Activated B cell treated with CpG ODN at 0.5 μM for 24 hours (primary cell): ENCODE data around the gene RBM7. TPM values are rescaled to one million over a fixed set of nuclear protein-coding genes. Genes with fewer than 3 reads are reported as not detected.

Source experiments
- ATAC-seq: fragments of 200-7000 bp; cut with Tn5 transposase; one replicate; pipeline ENCODE4 v1.10.0; 2021; ENCODE audit warnings: low read depth, mild to moderate bottlenecking, moderate library complexity
- CTCF ChIA-PET: fragments of 350-600 bp; sonication (Branson Sonifier 250); formaldehyde crosslinking; loops from one replicate; lab custom pipeline; 2021; ENCODE audit warnings: antibody characterized with exemption; lab: Charles Lee
- POLR2A ChIA-PET: fragments of 350-600 bp; sonication (Branson Sonifier 250); formaldehyde crosslinking; loops from one replicate; lab custom pipeline; 2021; ENCODE audit warnings: antibody characterized with exemption; lab: Charles Lee
- DNase-seq: peaks from one replicate; pipeline ENCODE4 v3.0.0; 2022
- H3K27ac Mint-ChIP-seq: one replicate; pipeline ENCODE4 v1.8.0; 2020; ENCODE audit warnings: mixed read lengths
- H3K27me3 Mint-ChIP-seq: one replicate; pipeline ENCODE4 v1.8.0; 2021; ENCODE audit warnings: mixed read lengths
- H3K36me3 Mint-ChIP-seq: one replicate; pipeline ENCODE4 v1.8.0; 2021; ENCODE audit warnings: low read depth, mixed read lengths
- H3K4me1 Mint-ChIP-seq: one replicate; pipeline ENCODE4 v1.8.0; 2021; ENCODE audit warnings: mixed read lengths
- H3K4me3 Mint-ChIP-seq: one replicate; pipeline ENCODE4 v1.8.0; 2020; ENCODE audit warnings: mild to moderate bottlenecking, mixed read lengths
- H3K9me3 Mint-ChIP-seq: one replicate; pipeline ENCODE4 v1.8.0; 2020; ENCODE audit warnings: mixed read lengths
- CTCF ChIP-seq: fragments of 200-600 bp; IDR thresholded peaks from one replicate; pipeline ENCODE4 v1.8.0; 2022; ENCODE audit warnings: antibody characterized with exemption, mild to moderate bottlenecking
- intact Hi-C: fragments of 100-400 bp; cut with micrococcal nuclease; formaldehyde crosslinking; loops from one replicate; pipeline ENCODE4 v1.15.1; 2024
- total RNA-seq: library from RNA; stranded (reverse); gene quantifications from 2 replicates; pipeline ENCODE4 v1.2.3, GENCODE V29; 2022

Gene RBM7
- total RNA-seq, 1 donor from 2014 or later: 34.1 TPM

- no peak overlapping the region for H3K27ac Mint-ChIP-seq
Observed at GRCh38 chr11:114384487-114384886, 16.0 kb upstream of the RBM7 start.

GRCh38 chr11:114386131-114386530 lies 14.3 kb upstream of the RBM7 start:
- H3K4me3 Mint-ChIP-seq: no peak overlapping the region
- no peak for TF ChIP-seq CTCF
- peaks cover 11% of the 10 kb centered on the region for H3K27me3 Mint-ChIP-seq
- ChIA-PET CTCF (no interaction called here), POLR2A (no interaction called here)
- intact Hi-C loops: no loop called here
- ATAC-seq: no peak
- peaks cover 3% of the 10 kb centered on the region for H3K9me3 Mint-ChIP-seq
- no peaks in the 10 kb centered on the region for H3K4me1 Mint-ChIP-seq
- no peaks in the 10 kb centered on the region for H3K36me3 Mint-ChIP-seq
- DNase-seq: no peak
- no peak overlapping the region for H3K27ac Mint-ChIP-seq

More at GRCh38 chr11:114384487-114384886, 16.0 kb upstream of the RBM7 start:
- intact Hi-C loops: no loop called here
- H3K4me1 Mint-ChIP-seq: no peaks in the 10 kb centered on the region
- ATAC-seq: no peak
- no peak for DNase-seq
- CTCF ChIA-PET: no interaction called here
- H3K9me3 Mint-ChIP-seq: peaks cover 3% of the 10 kb centered on the region
- no peak for TF ChIP-seq CTCF
- H3K4me3 Mint-ChIP-seq: no peak overlapping the region
- H3K36me3 Mint-ChIP-seq: no peaks in the 10 kb centered on the region
- peaks cover 17% of the 10 kb centered on the region for H3K27me3 Mint-ChIP-seq
- POLR2A ChIA-PET: no interaction called here

- TF ChIP-seq CTCF: no peak
- intact Hi-C loops: no loop called here
- H3K9me3 Mint-ChIP-seq: peaks cover 3% of the 10 kb centered on the region
- no peaks in the 10 kb centered on the region for H3K4me1 Mint-ChIP-seq
- H3K36me3 Mint-ChIP-seq: no peaks in the 10 kb centered on the region
- DNase-seq (no peak), ATAC-seq (no peak)
- ChIA-PET CTCF (no interaction called here), POLR2A (interaction anchor here (0.5 kb wide), 1 partner anchor 498 kb away, joined by 3 read pairs; no protein-coding TSS in a partner anchor)
- H3K4me3 Mint-ChIP-seq: no peak overlapping the region
- peaks cover 11% of the 10 kb centered on the region for H3K27me3 Mint-ChIP-seq
- no peak overlapping the region for H3K27ac Mint-ChIP-seq
Observed at GRCh38 chr11:114386545-114386944, 13.9 kb upstream of the RBM7 start.

GRCh38 chr11:114392735-114393667 lies 7.5 kb upstream of the RBM7 start:
- ATAC-seq (no peak), DNase-seq (no peak)
- Mint-ChIP-seq H3K4me3 (no peak overlapping the region), H3K9me3 (no peaks in the 10 kb centered on the region), H3K4me1 (no peaks in the 10 kb centered on the region), H3K36me3 (no peaks in the 10 kb centered on the region), H3K27ac (no peak overlapping the region), H3K27me3 (peaks cover 4% of the 10 kb centered on the region)
- POLR2A ChIA-PET: no interaction called here
- TF ChIP-seq CTCF: no peak
- CTCF ChIA-PET: no interaction called here
- intact Hi-C loops: no loop called here

GRCh38 chr11:114395736-114396135 lies 4.7 kb upstream of the RBM7 start:
- ChIA-PET POLR2A (no interaction called here), CTCF (no interaction called here)
- ATAC-seq: no peak
- Mint-ChIP-seq H3K4me3 (no peak overlapping the region), H3K9me3 (no peaks in the 10 kb centered on the region), H3K4me1 (peaks cover 18% of the 10 kb centered on the region), H3K36me3 (peaks cover 11% of the 10 kb centered on the region), H3K27me3 (no peaks in the 10 kb centered on the region), H3K27ac (no peak overlapping the region)
- intact Hi-C loops: no loop called here
- no peak for TF ChIP-seq CTCF
- DNase-seq: no peak
